Activated CD4-positive, CD25-positive, alpha-beta regulatory T cell treated with anti-CD3 and anti-CD28 coated beads, Interleukin-2, amount 50 U/mL, for 16 hours (primary cell): ENCODE measurements around the gene DNAH9.

Source experiments
- DNase-seq: peaks from one replicate; pipeline ENCODE4 v3.0.0-alpha.2; 2020; ENCODE audit warnings: low read depth, low spot score

Gene DNAH9

DNA sequence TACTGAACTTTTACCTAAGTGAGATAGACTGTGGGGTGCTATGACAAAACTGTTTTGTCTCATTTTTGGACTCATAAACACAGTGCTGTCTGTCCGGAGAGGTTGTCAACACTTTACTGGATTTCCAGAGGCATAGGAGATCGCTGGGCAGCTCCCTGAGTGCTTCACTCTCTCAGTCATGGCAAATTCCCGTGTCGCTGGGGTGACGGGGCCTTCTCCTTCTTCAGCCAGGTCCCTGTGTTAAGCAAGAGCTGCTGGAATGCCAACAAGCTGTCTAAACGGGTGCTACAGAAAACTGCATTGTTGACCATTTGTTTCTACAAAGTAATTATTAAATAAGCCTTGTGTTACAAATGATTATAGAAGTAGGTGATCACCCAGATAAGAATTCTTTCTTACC lies 141.6 kb downstream of the DNAH9 start:
- DNase-seq, result no peak

DNA sequence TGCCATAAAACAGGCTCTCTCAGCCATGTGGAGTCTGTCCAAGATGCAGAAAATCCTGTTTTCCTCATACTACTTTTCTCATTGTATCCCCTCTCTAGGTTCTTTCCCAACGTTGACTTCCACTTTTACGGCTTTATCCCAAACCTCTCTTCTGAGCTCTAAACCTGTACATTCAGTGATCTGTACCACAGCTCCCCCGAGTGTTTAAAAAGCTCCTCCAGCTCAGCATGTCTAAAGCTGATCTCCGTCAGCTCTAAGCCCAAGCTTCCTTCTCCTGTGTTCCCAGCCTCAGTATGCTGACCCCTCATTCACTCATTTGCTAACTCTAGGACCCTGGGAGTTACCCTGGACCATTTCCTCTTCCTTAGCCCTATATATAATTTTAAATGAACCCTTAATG lies 144.6 kb downstream of the DNAH9 start:
- DNase-seq, result no peak

DNA sequence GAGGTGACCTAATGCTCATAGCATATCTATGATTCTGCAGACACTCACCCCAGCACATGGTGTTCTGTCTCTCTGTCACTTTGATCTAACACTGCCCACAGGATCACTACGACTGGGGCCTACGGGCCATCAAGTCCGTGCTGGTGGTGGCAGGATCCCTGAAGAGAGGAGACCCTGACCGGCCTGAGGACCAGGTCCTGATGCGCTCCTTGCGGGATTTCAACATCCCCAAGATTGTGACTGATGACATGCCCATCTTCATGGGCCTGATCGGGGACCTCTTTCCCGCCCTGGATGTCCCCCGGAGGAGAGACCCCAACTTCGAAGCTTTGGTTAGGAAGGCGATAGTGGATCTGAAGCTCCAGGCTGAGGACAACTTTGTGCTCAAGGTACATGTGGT lies 146.4 kb downstream of the DNAH9 start:
- no peak for DNase-seq

DNA sequence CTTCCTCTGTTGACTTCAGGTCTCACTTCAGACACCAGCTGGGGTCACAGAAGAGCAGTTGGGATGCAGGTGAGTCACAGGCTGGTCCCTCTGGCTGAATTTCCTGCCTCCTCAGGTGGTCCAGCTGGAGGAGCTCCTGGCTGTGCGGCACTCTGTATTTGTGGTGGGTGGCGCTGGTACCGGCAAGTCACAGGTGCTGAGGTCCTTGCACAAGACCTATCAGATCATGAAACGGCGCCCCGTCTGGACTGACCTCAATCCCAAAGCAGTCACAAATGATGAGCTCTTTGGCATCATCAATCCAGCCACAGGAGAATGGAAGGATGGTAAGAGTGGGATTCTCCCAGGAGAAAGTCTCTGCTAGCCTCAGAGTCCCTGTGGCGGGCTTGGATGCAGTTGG lies 149.2 kb downstream of the DNAH9 start:
- DNase-seq, result no peak

DNA sequence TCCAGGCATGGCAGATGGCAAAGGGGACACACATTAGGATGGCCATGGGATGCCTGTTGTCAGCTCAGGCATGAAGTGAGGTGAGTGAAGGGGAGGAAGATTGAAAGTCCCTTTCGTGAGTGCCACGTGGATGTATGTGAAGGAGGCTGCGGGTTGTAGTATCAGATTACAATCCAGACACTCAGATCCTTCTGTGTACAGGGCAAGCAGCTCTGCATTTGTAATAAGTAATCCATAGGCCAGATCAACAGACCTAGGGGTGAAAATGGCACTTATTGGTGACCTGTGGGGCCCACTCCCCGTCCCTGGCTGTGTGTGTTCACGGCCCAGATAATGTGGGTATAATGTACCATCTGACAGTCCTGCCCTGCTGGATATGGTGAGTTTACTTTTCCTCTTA lies 159.5 kb downstream of the DNAH9 start:
- no peak for DNase-seq

DNA sequence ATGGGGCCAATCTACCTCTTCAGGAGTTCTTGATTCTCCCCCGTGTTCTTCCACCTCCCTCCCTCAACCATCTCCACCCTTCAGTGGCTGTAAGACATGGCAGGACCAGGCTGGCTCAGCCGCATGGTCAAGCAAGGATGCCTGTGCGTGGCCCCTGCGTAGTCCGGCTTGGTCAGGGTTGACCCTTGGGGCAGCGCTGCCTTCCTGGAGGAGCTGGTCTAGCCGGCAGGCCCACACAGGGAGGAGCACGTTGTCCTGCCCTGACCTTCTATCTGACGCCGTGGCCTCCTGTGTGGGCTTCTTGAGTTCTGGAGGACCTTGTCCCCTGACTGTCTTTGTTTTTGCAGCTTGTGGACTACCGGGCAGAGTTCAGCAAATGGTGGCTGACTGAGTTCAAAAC lies 169.8 kb downstream of the DNAH9 start:
- DNase-seq, result no peak

DNA sequence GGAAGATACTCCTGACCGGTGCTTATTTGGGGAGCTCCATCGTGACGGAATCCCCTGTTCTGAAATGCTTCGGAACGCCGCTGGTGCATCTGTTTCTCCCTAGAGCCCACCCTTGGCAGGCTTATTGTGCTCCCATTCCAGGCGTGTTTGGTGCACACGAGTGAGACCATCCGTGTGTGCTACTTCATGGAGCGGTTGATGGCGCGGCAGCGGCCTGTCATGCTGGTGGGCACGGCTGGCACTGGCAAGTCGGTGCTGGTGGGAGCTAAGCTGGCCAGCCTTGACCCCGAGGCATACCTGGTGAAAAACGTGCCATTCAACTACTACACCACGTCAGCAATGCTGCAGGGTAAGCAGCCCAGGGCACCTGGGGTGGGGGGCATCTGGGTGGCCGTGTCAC lies 170.7 kb downstream of the DNAH9 start:
- DNase-seq, result no peak

DNA sequence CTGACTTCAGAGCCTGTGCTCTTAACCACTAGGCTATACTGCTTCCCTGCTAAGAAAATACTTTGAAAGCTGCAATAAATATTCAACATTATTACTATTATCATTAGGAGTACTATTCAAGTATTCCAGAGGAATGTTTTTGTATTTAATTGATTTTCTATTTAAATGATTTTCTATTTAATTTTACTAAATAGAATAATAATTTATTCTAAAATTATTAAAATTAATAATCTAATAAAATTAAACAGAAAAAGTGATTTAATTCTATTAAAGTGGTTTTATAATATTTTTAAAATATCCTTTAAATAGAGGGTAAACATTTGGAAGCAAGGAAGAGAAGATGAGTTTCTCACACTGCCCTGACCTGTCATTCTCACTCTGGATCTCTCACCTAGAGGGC lies 173.8 kb downstream of the DNAH9 start:
- no peak for DNase-seq

DNA sequence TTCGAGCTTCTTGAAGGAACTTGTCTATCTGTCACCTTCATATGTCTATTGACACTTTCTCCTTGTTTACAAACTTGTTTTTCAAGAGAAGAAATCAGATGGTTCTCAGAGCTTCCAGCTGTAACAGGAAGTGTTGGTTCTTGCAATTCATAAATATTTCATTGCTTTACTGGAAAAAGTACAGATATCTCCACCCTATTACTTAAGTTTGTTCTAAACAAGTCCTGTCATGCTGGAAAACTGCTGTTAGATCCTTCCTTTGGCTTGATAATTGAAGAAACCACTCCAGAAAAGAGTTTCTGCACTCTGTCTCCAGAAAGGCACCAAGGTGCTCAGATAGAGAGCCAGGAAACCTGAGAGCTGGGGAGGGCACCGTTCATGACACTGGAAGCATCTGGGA lies 181.6 kb downstream of the DNAH9 start:
- no peak for DNase-seq

DNA sequence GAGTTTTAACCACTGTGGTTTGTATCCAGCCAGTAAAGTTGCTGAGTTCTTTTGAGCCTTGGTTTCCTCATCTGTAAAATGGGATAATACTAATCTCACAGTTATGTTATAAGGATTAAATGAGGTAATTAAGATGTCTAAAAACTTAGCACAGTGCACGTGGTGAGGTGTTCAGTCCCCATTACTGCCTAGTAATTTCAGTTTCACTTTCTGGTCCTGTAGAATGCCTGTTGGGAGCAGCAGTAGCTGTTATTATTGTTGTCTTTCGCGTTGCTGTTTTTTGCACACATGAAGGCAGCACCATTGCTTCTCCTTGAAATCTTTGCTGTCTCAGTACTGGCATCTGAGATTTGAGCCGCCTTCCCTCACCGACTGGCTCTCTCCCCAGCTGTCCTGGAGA lies 182.4 kb downstream of the DNAH9 start:
- no peak for DNase-seq

DNA sequence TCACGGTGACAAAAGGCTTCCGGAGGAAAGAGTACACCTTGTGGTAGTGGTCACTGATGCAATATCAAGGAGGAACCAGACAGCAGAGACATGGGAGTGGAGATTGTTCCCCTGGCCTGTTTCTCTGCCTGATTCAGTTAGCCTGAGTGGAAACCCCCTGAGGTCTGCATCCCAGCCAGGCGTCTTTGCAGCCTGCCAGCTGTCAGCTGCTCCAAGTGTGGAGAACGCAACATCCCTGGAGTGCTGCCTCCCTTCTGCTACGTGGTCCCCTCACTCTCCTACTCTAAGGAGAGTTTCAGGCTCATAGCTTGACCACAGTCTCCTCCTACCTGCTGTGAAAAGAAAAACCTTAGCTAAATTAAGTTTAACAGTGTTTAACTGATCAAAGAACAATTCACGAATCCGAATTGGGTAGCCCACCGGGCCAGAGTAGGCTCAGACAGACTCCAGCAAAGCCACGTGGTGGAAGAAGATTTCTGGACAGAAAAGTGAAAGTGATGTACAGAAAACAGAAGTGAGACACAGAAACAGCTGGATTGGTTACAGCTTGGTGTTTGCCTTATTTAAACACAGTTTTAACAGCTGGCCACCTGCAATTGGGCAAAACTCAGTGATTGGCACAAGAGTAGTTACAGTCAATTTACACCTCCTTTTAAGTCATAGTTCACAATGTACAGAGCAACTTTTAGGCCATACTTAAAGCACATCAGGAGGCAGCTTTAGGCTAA lies 188.6 kb downstream of the DNAH9 start:
- no peak for DNase-seq

DNA sequence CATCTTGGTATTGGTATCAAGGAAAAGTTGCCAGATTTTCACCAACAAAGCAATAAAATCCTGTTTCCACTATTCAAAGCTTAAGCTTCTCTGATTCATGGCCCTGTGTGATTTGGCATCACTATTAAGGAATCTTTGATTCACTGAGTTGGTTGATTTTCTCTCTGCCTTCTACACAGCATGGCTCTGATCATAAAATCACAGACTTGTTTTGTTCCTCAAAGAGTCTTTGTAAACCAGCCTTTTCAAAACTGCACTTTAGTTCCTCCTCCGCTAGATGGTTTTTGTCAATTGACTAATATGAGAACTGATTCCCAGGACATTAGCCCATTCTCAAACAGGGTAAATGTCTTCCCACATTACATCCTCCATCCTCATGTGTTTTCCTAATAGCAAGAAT lies 197.6 kb downstream of the DNAH9 start:
- no peak for DNase-seq

DNA sequence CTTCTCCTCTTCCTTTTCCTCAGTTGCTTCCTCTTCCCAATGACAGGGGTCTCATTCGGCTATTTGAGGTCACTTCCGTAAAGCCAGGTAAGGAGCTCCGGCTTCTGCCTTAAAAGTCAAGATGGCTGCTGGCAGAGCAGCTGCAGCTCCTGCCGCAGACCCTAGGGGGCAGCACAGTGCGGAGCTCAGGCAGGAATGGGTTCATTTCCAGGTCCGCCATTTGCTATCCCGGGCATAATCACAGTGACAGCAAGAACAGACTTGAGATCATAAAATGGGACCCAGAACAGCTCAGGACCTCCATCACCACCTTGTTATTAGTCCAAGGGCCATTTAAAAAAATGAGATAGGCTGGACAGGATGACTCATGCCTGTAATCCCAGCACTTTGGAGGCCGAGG lies 199.5 kb downstream of the DNAH9 start:
- no peak for DNase-seq

DNA sequence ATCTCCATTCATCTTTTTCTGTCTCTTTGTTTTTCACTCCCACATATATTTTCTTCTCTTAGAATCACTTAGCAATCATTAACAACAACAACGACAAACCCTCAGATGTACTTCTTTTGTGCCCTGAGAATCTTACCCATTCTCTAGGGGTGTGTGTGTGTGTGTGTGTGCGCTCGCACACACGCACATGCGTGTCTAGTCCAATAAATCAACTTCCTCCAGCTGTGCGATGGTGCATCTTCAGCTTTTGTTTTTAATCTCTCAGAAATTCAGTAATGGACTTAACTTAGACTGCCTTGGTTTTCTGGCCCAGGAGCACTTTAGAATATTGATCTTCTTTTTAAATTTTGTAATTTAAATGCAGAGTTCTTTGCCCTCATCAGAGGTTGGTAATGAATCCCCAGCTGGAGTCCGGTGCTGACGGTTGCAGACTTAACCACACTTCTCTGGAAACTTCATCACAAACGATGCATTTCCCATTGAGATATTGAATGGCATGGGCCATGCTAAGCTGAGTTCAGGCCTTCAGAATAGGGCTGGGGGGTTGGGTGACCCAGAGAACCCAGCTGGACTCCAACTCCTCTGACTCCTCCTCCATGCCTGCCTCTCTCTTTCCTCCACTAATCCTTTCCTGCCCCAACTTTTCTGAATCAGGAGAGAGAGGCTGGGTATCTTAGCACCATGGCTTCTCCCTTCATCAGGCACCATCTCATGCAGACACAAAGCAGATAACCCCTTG lies 205.1 kb downstream of the DNAH9 start:
- no peak for DNase-seq

DNA sequence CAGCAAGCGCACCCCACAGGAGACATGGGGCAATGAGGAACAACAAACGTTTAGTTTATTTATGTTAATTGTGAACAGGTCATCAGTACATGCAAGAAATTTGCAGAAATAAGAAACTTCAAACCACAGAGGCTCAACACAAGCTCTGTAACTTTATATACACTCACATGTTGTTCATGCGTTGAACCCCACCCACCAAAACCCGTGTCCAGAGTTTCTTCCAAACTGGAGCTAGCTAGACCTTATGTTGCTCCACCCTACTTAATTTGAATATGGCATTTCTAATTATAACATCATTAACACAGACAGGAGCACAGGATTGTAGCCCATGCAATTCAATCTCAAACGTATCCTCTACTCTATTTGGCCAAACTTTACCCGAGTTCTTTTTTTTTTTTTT lies 206.9 kb downstream of the DNAH9 start:
- no peak for DNase-seq

DNA sequence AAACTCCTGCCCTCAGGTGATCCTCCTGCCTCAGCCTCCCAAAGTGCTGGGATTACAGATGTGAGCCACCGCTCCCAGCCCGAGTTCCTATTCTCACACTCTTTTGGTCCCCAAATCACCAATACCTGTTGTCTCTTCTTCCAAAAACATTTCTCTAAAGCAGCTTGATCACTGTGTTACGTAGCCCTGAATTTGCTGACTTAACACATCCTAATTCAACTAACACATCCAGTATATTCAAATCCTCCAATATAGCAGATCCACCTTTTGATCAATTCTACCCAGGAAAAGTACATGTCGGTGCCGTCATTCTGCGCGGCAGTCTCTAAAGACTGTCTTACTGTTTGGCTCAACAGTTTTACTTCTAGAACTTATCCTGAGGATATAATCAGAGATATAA lies 207.7 kb downstream of the DNAH9 start:
- DNase-seq, result no peak

DNA sequence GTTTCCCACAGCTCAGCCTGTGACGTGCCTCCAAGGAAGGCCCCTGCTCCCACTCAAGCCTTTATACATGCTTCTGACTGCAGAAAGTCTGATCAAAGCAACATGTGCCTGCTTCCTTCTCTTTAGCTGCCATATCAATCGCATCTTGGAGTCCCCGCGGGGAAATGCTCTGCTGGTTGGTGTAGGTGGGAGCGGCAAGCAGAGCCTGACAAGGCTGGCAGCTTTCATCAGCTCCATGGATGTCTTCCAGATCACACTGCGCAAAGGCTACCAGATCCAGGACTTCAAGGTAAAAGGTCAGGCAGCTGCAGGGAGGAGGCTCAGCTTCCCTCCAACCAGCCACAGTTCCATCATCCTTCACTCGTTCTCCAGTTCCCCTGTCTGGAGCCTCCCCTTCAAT lies 209.3 kb downstream of the DNAH9 start:
- DNase-seq, result no peak

DNA sequence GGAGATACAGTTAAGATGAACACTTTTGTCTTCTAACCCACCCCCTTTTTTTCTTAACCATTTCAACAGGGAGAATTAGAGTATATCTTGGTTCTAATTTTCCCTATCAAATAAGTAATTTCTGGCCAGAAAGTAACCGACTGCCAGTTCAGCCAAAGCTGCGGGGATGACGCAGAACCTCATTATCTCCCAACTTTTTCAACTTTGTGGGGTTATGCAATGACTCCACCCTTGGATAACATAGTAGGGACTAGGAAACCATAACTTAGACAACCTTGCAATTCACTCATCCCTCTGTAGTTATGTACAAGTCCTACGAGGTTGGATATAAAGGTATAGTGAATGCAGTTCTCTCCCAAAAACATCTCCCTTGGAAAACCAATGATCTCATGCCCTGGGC lies 215.0 kb downstream of the DNAH9 start:
- no peak for DNase-seq

DNA sequence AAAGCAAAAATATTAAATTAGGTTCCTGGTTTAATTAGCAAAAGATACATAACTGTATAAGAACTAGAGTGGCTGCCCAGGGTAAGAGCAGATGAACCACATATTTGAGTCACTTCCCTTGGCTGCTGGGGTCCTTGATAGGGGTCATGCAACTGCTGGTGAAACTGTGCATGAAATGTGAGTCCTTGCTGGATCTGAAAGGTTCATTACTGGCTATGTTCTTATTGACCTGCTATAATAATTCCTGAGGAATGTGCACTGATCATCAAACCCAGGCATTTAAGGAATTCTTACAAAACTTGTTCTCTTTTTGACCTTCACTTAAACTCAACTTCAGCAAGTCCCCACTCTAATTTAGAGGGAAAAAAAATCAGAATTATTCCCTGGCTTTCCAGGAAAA lies 215.6 kb downstream of the DNAH9 start:
- DNase-seq, result no peak

DNA sequence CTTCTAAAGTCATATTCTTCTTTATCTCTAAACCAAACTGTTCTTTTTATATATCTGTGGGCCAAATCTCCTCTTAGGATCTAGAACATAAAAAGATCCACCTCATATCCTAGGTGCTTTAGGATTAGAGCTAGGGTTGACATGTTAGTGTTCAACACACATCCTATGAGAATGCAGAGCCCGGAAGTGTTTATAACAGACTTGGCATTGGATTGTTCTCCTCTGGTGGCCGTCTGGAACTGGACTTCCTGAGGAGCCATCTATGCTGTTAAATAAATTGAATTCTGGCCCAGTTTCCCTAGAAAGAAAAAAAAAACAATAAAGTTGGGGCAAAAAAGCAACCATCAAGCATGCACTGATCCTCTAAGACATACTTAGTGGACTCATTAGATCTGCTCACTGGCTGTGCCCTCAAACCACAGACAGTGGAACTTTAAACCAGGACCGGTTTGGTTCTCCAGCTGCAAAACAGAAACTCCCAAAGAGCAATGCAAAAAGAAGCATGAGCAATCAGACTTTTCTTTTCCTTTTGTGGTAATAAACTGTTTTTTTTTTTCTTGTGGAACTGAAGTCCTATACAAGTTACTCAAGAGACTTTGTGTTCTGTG lies 216.5 kb downstream of the DNAH9 start:
- no peak for DNase-seq

DNA sequence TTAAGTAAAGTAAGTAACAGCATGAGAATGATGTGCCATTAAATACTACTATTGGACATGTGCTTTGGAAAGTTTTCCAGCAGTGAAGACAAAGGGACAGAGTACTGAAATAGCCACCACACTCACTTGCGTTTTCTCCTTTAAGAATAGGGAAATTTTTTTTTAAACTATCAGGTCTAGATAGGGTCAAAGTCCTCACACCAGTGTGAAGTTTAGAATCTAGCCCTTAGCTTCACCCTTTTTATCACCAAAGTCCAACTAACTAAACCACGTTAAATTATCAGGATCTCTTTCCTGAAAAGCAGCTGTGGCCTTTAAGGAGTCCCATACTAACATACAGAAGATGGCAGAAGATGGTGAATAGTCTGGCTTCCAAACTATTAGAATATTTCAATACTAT lies 218.1 kb downstream of the DNAH9 start:
- DNase-seq, result no peak

DNA sequence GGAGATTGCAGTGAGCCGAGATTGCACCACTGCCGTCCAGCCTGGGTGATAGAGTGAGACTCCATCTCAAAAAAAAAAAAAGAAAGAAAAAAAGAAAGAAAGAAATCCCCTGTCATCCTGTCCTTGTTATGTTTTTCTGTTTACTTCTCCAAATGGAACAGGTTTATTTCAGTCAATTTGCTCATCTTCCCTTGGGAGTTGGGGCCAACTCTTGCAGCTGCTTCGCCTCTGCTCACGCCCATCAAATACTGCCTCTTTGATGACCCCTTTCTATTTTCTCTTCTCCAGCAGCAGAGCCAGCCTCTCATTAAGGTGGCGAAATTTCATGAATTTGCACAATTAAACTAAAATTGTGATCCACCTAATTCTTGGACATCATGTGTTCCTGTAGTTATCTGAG lies 225.6 kb downstream of the DNAH9 start:
- no peak for DNase-seq

DNA sequence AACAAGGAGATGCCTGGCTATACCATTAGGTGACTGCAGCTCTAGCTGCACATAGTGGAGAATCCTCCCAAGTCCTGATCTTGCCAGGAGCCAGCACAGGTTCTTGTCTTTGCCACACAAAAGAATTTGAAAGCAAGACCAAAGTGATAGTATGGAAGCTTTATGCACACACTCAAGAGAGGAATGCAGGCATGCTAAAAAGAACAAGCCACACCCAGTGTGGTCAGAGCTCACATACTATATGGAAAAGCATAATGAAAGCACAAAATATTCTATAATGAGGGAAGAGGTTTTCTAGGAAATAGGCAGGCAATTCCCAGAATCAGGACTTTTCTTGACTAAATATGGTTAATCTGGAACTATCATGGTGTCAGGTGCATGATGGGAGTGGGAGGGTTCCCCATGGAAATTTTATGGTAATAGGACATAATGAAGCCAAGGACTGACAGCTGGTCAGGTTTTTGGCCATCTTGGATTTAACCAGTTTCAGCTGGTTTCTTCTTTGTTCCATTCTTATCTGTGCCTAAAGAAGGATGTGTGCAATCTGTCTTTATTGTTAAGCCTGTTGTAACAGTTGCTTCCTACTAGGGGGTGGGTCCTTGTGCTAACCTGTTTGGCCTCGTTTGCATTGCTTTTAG lies 227.4 kb downstream of the DNAH9 start:
- no peak for DNase-seq
